SK-N-SH treated with all-trans-retinoic acid at 6 μM for 48 hours (cell line): Measurements from ENCODE around the gene HSPA9.

Experiments used
- ATAC-seq: fragments of 200-7000 bp; cut with Tn5 transposase; 3 replicates; pipeline ENCODE4 v1.9.1; 2020; ENCODE audit warnings: mild to moderate bottlenecking, moderate library complexity
- ARNTL ChIP-seq: fragments of 450-650 bp; formaldehyde crosslinking; IDR thresholded peaks from 2 replicates; pipeline ENCODE4 v1.5.0; 2020; ENCODE audit warnings: low read depth, mild to moderate bottlenecking, moderate library complexity, borderline replicate concordance
- CREB5 ChIP-seq: fragments of 250-450 bp; sonication (Bioruptor Pico); IDR thresholded peaks from 2 replicates; pipeline ENCODE4 v1.5.1; 2020; ENCODE audit warnings: low read depth, mild to moderate bottlenecking, moderate library complexity
- CSDC2 ChIP-seq: fragments of 250-450 bp; sonication (Bioruptor Pico); IDR thresholded peaks from 2 replicates; pipeline ENCODE4 v1.5.0; 2020; ENCODE audit warnings: mild to moderate bottlenecking, moderate library complexity
- GLIS3 ChIP-seq: fragments of 250-450 bp; sonication (Bioruptor Pico); IDR thresholded peaks from 2 replicates; pipeline ENCODE4 v1.5.0; 2020; ENCODE audit warnings: mild to moderate bottlenecking, moderate library complexity
- ISL1 ChIP-seq: fragments of 250-450 bp; sonication (Bioruptor Pico); IDR thresholded peaks from 2 replicates; pipeline ENCODE4 v2.1.2; 2022; ENCODE audit warnings: mild to moderate bottlenecking, moderate library complexity
- OSR1 ChIP-seq: fragments of 250-450 bp; sonication (Bioruptor Pico); IDR thresholded peaks from 2 replicates; pipeline ENCODE4 v1.8.0; 2022; ENCODE audit warnings: moderate library complexity, mild to moderate bottlenecking, inconsistent platforms
- POU6F1 ChIP-seq: fragments of 250-450 bp; sonication (Bioruptor Pico); IDR thresholded peaks from 2 replicates; pipeline ENCODE4 v1.8.0; 2021; ENCODE audit warnings: low read depth, mild to moderate bottlenecking, moderate library complexity, borderline replicate concordance
- PPARA ChIP-seq: fragments of 250-450 bp; sonication (Bioruptor Pico); IDR thresholded peaks from 2 replicates; pipeline ENCODE4 v1.5.0; 2020; ENCODE audit warnings: mild to moderate bottlenecking, borderline replicate concordance
- RARB ChIP-seq: fragments of 250-450 bp; sonication (Bioruptor Pico); IDR thresholded peaks from 2 replicates; pipeline ENCODE4 v1.8.0; 2021; ENCODE audit warnings: mild to moderate bottlenecking, moderate library complexity
- SNAI2 ChIP-seq: fragments of 250-450 bp; sonication (Bioruptor Pico); IDR thresholded peaks from 2 replicates; pipeline ENCODE4 v1.5.0; 2020; ENCODE audit warnings: mild to moderate bottlenecking, moderate library complexity
- TCF4 ChIP-seq: fragments of 250-450 bp; sonication (Bioruptor Pico); IDR thresholded peaks from 2 replicates; pipeline ENCODE4 v1.8.0; 2021; ENCODE audit warnings: mild to moderate bottlenecking, moderate library complexity, borderline replicate concordance
- TOX ChIP-seq: fragments of 250-450 bp; sonication (Bioruptor Pico); IDR thresholded peaks from 2 replicates; pipeline ENCODE4 v1.8.0; 2021; ENCODE audit warnings: mild to moderate bottlenecking, moderate library complexity, borderline replicate concordance
- TSHZ2 ChIP-seq: fragments of 250-450 bp; sonication (Bioruptor Pico); IDR thresholded peaks from 2 replicates; pipeline ENCODE4 v1.5.0; 2020; ENCODE audit warnings: mild to moderate bottlenecking, moderate library complexity
- ZFP3 ChIP-seq: fragments of 250-450 bp; sonication (Bioruptor Pico); IDR thresholded peaks from 2 replicates; pipeline ENCODE4 v1.5.0; 2020; ENCODE audit warnings: mild to moderate bottlenecking, moderate library complexity
- ZFP30 ChIP-seq: fragments of 450-650 bp; formaldehyde crosslinking; IDR thresholded peaks from 2 replicates; pipeline ENCODE4 v1.5.0; 2022; ENCODE audit warnings: mild to moderate bottlenecking, moderate library complexity
- ZNF565 ChIP-seq: fragments of 450-650 bp; formaldehyde crosslinking; conservative IDR thresholded peaks from 2 replicates; pipeline ENCODE4 v1.5.0; 2020; ENCODE audit warnings: low read depth, mild to moderate bottlenecking, moderate library complexity
- ZNF70 ChIP-seq: fragments of 450-650 bp; formaldehyde crosslinking; IDR thresholded peaks from 2 replicates; pipeline ENCODE4 v1.5.0; 2020; ENCODE audit warnings: mild to moderate bottlenecking, moderate library complexity
- ZNF8 ChIP-seq: fragments of 450-650 bp; formaldehyde crosslinking; IDR thresholded peaks from 2 replicates; pipeline ENCODE4 v1.5.0; 2020; ENCODE audit warnings: mild to moderate bottlenecking, moderate library complexity

Gene HSPA9

GRCh38 chr5:138542180-138542955 lies 32.8 kb downstream of the HSPA9 start (continued):
- TF ChIP-seq TSHZ2 (CRISPR knock-in tag): no peak
- no peak for TF ChIP-seq ISL1

- TF ChIP-seq OSR1 (no peak), ARNTL (CRISPR knock-in tag) (no peak), ZNF8 (CRISPR knock-in tag) (no peak), TSHZ2 (CRISPR knock-in tag) (no peak), CREB5 (CRISPR knock-in tag) (no peak), SNAI2 (CRISPR knock-in tag) (no peak), GLIS3 (CRISPR knock-in tag) (no peak), RARB (no peak)
- no peak for ATAC-seq
Observed at GRCh38 chr5:138541511-138542179, 33.6 kb downstream of the HSPA9 start.

GRCh38 chr5:138539791-138540190 lies 35.4 kb downstream of the HSPA9 start:
- no peak for TF ChIP-seq CREB5 (CRISPR knock-in tag)
- TF ChIP-seq ARNTL (CRISPR knock-in tag): no peak
- TF ChIP-seq PPARA: no peak
- no peak for TF ChIP-seq RARB
- TF ChIP-seq ZNF70 (CRISPR knock-in tag): no peak
- TF ChIP-seq OSR1: no peak
- no peak for ATAC-seq

GRCh38 chr5:138538943-138539627 lies 36.1 kb downstream of the HSPA9 start:
- ATAC-seq: no peak
- TF ChIP-seq CSDC2 (CRISPR knock-in tag) (no peak), CREB5 (CRISPR knock-in tag) (no peak), OSR1 (no peak), ZNF8 (CRISPR knock-in tag) (no peak), ISL1 (no peak), TCF4 (CRISPR knock-in tag) (no peak), RARB (no peak), ARNTL (CRISPR knock-in tag) (no peak), TSHZ2 (CRISPR knock-in tag) (no peak), POU6F1 (CRISPR knock-in tag) (no peak), ZNF70 (CRISPR knock-in tag) (no peak), TOX (no peak), ZNF565 (CRISPR knock-in tag) (no peak), ZFP30 (CRISPR knock-in tag) (no peak), ZFP3 (CRISPR knock-in tag) (no peak)
